H9 (cell line): ENCODE measurements around the gene SCGB1A1. TPM values are rescaled to one million over a fixed set of nuclear protein-coding genes. Genes with fewer than 3 reads are reported as not detected.

Experiments used
- DNase-seq: peaks from one replicate; pipeline ENCODE4 v3.0.0-alpha.2; 2017
- H2AFZ ChIP-seq: one replicate; pipeline ENCODE4 v1.6.1; 2013; ENCODE audit warnings: mild to moderate bottlenecking, low read length, control low read depth, moderate library complexity
- H2AK5ac ChIP-seq: 2 replicates; pipeline ENCODE4 v1.6.1; 2013; ENCODE audit warnings: low read length, control low read depth, mixed read lengths; ENCODE audit not compliant: insufficient read length
- H2BK120ac ChIP-seq: one replicate; pipeline ENCODE4 v1.6.1; 2013; ENCODE audit warnings: low read depth, mild to moderate bottlenecking, low read length, control low read depth, inconsistent platforms; ENCODE audit not compliant: poor library complexity, severe bottlenecking
- H2BK12ac ChIP-seq: 2 replicates; pipeline ENCODE4 v1.6.1; 2013; ENCODE audit warnings: low read length, control low read depth, mixed read lengths, low read depth; ENCODE audit not compliant: insufficient read length
- H2BK15ac ChIP-seq: 2 replicates; pipeline ENCODE4 v1.6.1; 2013; ENCODE audit warnings: low read depth, low read length, control low read depth
- H2BK20ac ChIP-seq: one replicate; pipeline ENCODE4 v1.6.1; 2013; ENCODE audit warnings: low read depth, mild to moderate bottlenecking, low read length, control low read depth, inconsistent platforms; ENCODE audit not compliant: poor library complexity, severe bottlenecking
- H2BK5ac ChIP-seq: 2 replicates; pipeline ENCODE4 v1.6.1; 2013; ENCODE audit warnings: low read length, control low read depth, mixed read lengths; ENCODE audit not compliant: insufficient read length
- H3K14ac ChIP-seq: 2 replicates; pipeline ENCODE4 v1.6.1; 2013; ENCODE audit warnings: low read length, control low read depth; ENCODE audit not compliant: insufficient read depth
- H3K18ac ChIP-seq: 2 replicates; pipeline ENCODE4 v1.6.1; 2013; ENCODE audit warnings: low read depth, mild to moderate bottlenecking, mixed read lengths, low read length, control low read depth; ENCODE audit not compliant: insufficient read length
- H3K23ac ChIP-seq: 2 replicates; pipeline ENCODE4 v1.6.1; 2013; ENCODE audit warnings: low read length, control low read depth, mixed read lengths, low read depth; ENCODE audit not compliant: insufficient read length
- H3K23me2 ChIP-seq: 2 replicates; pipeline ENCODE4 v1.6.1; 2013; ENCODE audit warnings: low read depth, mild to moderate bottlenecking, mixed read lengths, low read length, control low read depth; ENCODE audit not compliant: insufficient read length, poor library complexity, severe bottlenecking
- H3K27ac ChIP-seq: 2 replicates; pipeline ENCODE4 v1.5.1; 2013; ENCODE audit warnings: low read length, control low read depth, mixed read lengths, low read depth; ENCODE audit not compliant: insufficient read length
- H3K27me3 ChIP-seq: 2 replicates; pipeline ENCODE4 v1.6.1; 2013; ENCODE audit warnings: low read length, control low read depth, inconsistent platforms; ENCODE audit not compliant: insufficient read depth
- H3K4ac ChIP-seq: 2 replicates; pipeline ENCODE4 v1.6.1; 2013; ENCODE audit warnings: low read depth, mild to moderate bottlenecking, control low read depth, inconsistent platforms, low read length, moderate library complexity
- H3K4me1 ChIP-seq: 2 replicates; pipeline ENCODE4 v1.6.1; 2013; ENCODE audit warnings: low read length, control low read depth, inconsistent platforms; ENCODE audit not compliant: insufficient read depth
- H3K4me2 ChIP-seq: 2 replicates; pipeline ENCODE4 v1.6.1; 2013; ENCODE audit warnings: low read length, control low read depth, mixed read lengths; ENCODE audit not compliant: insufficient read length, insufficient read depth
- H3K56ac ChIP-seq: 2 replicates; pipeline ENCODE4 v1.6.1; 2013; ENCODE audit warnings: low read depth, mild to moderate bottlenecking, mixed read lengths, low read length, control low read depth; ENCODE audit not compliant: insufficient read length
- H3K79me1 ChIP-seq: 2 replicates; pipeline ENCODE4 v1.6.1; 2013; ENCODE audit warnings: low read depth, mild to moderate bottlenecking, moderate library complexity, low read length, control low read depth, inconsistent platforms; ENCODE audit not compliant: insufficient read depth, poor library complexity, severe bottlenecking
- H3K79me2 ChIP-seq: 2 replicates; pipeline ENCODE4 v1.6.1; 2013; ENCODE audit warnings: low read length, control low read depth, inconsistent platforms; ENCODE audit not compliant: insufficient read depth
- H3K9ac ChIP-seq: 2 replicates; pipeline ENCODE4 v1.6.1; 2013; ENCODE audit warnings: low read length, control low read depth, mixed read lengths; ENCODE audit not compliant: insufficient read length; ENCODE audit errors: extremely low read depth
- H3K9me3 ChIP-seq: one replicate; pipeline ENCODE4 v1.6.1; 2013; ENCODE audit warnings: low read depth, low read length, inconsistent platforms; ENCODE audit not compliant: control insufficient read depth
- H3T11ph ChIP-seq: one replicate; pipeline ENCODE4 v1.6.1; 2013; ENCODE audit warnings: mild to moderate bottlenecking, low read length, control low read depth, inconsistent platforms
- H4K20me1 ChIP-seq: one replicate; pipeline ENCODE4 v1.6.1; 2013; ENCODE audit not compliant: control insufficient read depth, insufficient read length, insufficient read depth
- H4K5ac ChIP-seq: 2 replicates; pipeline ENCODE4 v1.6.1; 2013; ENCODE audit warnings: low read depth, mild to moderate bottlenecking, mixed read lengths, low read length, control low read depth; ENCODE audit not compliant: insufficient read length
- H4K8ac ChIP-seq: replicated peaks from 2 replicates; pipeline ENCODE4 v1.6.1; 2013; ENCODE audit warnings: low read length, control low read depth, mixed read lengths, low read depth; ENCODE audit not compliant: insufficient read length
- H4K91ac ChIP-seq: 2 replicates; pipeline ENCODE4 v1.6.1; 2013; ENCODE audit warnings: low read depth, mild to moderate bottlenecking, moderate library complexity, mixed read lengths, low read length, control low read depth; ENCODE audit not compliant: insufficient read length
- H3K27ac Mint-ChIP-seq, 3 experiments: 2 replicates in 2 of 3; 3 replicates in 1 of 3; pipeline ENCODE4 v1.8.0; 2020 to 2021; ENCODE audit warnings: mixed read lengths in 3 of 3, mild to moderate bottlenecking in 1 of 3, moderate library complexity in 1 of 3
- H3K27me3 Mint-ChIP-seq: 2 replicates; pipeline ENCODE4 v1.8.0; 2021; ENCODE audit warnings: low read depth, mild to moderate bottlenecking, moderate library complexity, mixed read lengths
- H3K36me3 Mint-ChIP-seq, 3 experiments: 2 replicates in 2 of 3; 3 replicates in 1 of 3; pipeline ENCODE4 v1.8.0; 2020 to 2021; ENCODE audit warnings: low read depth in 3 of 3, mixed read lengths in 3 of 3; ENCODE audit not compliant: insufficient read depth in 1 of 3
- H3K4me1 Mint-ChIP-seq, 2 experiments: 2 replicates each; pipeline ENCODE4 v1.8.0; 2020; ENCODE audit warnings: mixed read lengths in 2 of 2
- H3K4me3 Mint-ChIP-seq, 2 experiments: 2 replicates in 1 of 2; 3 replicates in 1 of 2; pipeline ENCODE4 v1.8.0; 2020 to 2021; ENCODE audit warnings: mild to moderate bottlenecking in 2 of 2, mixed read lengths in 2 of 2, moderate library complexity in 1 of 2
- H3K9me3 Mint-ChIP-seq, 2 experiments: 2 replicates in 1 of 2; 3 replicates in 1 of 2; pipeline ENCODE4 v1.8.0; 2020; ENCODE audit warnings: mild to moderate bottlenecking in 2 of 2, mixed read lengths in 2 of 2, moderate library complexity in 1 of 2
- CTCF ChIP-seq: fragments of 200-600 bp; sonication (generic); conservative IDR thresholded peaks from 3 replicates; pipeline ENCODE4 v1.8.0; 2021; ENCODE audit warnings: antibody characterized with exemption, mild to moderate bottlenecking
- WGBS: extraction: QIAGEN DNeasy Blood & Tissue Kit; methylation state at CpG from one replicate; pipeline ENCODE4 v1.1.7; 2013; ENCODE audit warnings: missing lambda C conversion rate, low lambda C conversion rate, mixed read lengths; ENCODE audit not compliant: insufficient read length; ENCODE audit errors: extremely low coverage; 5-methylcytosine and 5-hydroxymethylcytosine counted together
- total RNA-seq: library from RNA; stranded (reverse); gene quantifications from 2 replicates; pipeline ENCODE4 v1.2.1, GENCODE V29; 2021

SCGB1A1 gene
- total RNA-seq, 1 experiment from 2014 or later: not detected

GRCh38 chr11:62433904-62434276, 15.1 kb downstream of the SCGB1A1 start:
- Histone ChIP-seq H3K4me1 (no peaks in the 10 kb centered on the region), H2BK120ac (no peak overlapping the region), H4K91ac (no peak overlapping the region), H2BK20ac (no peak overlapping the region), H3K79me2 (no peaks in the 10 kb centered on the region), H2AK5ac (no peak overlapping the region), H3T11ph (no peak overlapping the region), H3K14ac (no peak overlapping the region), H3K27me3 (no peaks in the 10 kb centered on the region), H3K4ac (no peak overlapping the region), H2BK12ac (no peak overlapping the region), H3K9ac (no peak overlapping the region), H3K56ac (no peak overlapping the region), H2BK15ac (no peak overlapping the region), H3K18ac (no peak overlapping the region), H3K27ac (no peak overlapping the region), H3K23ac (no peak overlapping the region), H2BK5ac (no peak overlapping the region), H4K20me1 (no peaks in the 10 kb centered on the region), H4K8ac (no peak overlapping the region), H3K9me3 (no peaks in the 10 kb centered on the region), H3K23me2 (no peaks in the 10 kb centered on the region), H4K5ac (no peak overlapping the region), H2AFZ (no peak overlapping the region), H3K4me2 (no peak overlapping the region), H3K79me1 (no peaks in the 10 kb centered on the region)
- H3K4me1 Mint-ChIP-seq: peaks cover 13% of the 10 kb centered on the region in 2 experiments; a peak in 2 of 4 replicates
- no CpG with 5 or more reads among the region's 6 CpGs for WGBS
- H3K27me3 Mint-ChIP-seq: peaks cover 16% of the 10 kb centered on the region
- no peak for DNase-seq
- H3K27ac Mint-ChIP-seq: no peak overlapping the region
- H3K36me3 Mint-ChIP-seq: peaks cover 0 to 4% (median 0%) of the 10 kb centered on the region in 3 experiments; a peak in 1 of 7 replicates
- no peak overlapping the region for H3K4me3 Mint-ChIP-seq
- peaks cover 2 to 4% of the 10 kb centered on the region in 2 experiments; a peak in 4 of 5 replicates for H3K9me3 Mint-ChIP-seq
- TF ChIP-seq CTCF: no peak
